Activated CD4-positive, alpha-beta T cell treated with anti-CD3 and anti-CD28 coated beads, Interleukin-2, amount 10 ng/mL, durations not matched to agents 24 days and 14 days (primary cell): ENCODE results near the gene TMEM115. TPM values are rescaled to one million over a fixed set of nuclear protein-coding genes. Genes with fewer than 3 reads are reported as not detected.

Experiments
- DNase-seq: peaks from one replicate; pipeline ENCODE4 v3.0.0; 2022
- H3K27ac Mint-ChIP-seq: one replicate; pipeline ENCODE4 v1.8.0; 2022; ENCODE audit warnings: mild to moderate bottlenecking, mixed read lengths
- H3K27me3 Mint-ChIP-seq: one replicate; pipeline ENCODE4 v1.8.0; 2022; ENCODE audit warnings: mixed read lengths
- H3K36me3 Mint-ChIP-seq: one replicate; pipeline ENCODE4 v1.8.0; 2022; ENCODE audit warnings: low read depth, mild to moderate bottlenecking, mixed read lengths
- H3K4me1 Mint-ChIP-seq: one replicate; pipeline ENCODE4 v1.8.0; 2021; ENCODE audit warnings: mixed read lengths
- H3K4me3 Mint-ChIP-seq: one replicate; pipeline ENCODE4 v1.8.0; 2022; ENCODE audit warnings: mild to moderate bottlenecking, moderate library complexity, mixed read lengths
- H3K9me3 Mint-ChIP-seq: one replicate; pipeline ENCODE4 v1.8.0; 2021; ENCODE audit warnings: mixed read lengths
- intact Hi-C: fragments of 100-400 bp; cut with micrococcal nuclease; formaldehyde crosslinking; loops from one replicate; pipeline ENCODE4 v1.15.1; 2023
- total RNA-seq: library from RNA; stranded (reverse); gene quantifications from 2 replicates; pipeline ENCODE4 v1.2.3, GENCODE V29; 2022

Gene TMEM115
- total RNA-seq, 1 donor from 2014 or later, result 20.3 TPM

GRCh38 chr3:50388016-50388719, 28.8 kb upstream of the TMEM115 start:
- Mint-ChIP-seq H3K9me3 (no peaks in the 10 kb centered on the region), H3K4me1 (peaks cover 6% of the 10 kb centered on the region), H3K4me3 (no peak overlapping the region), H3K27ac (no peak overlapping the region), H3K27me3 (peaks cover 2% of the 10 kb centered on the region), H3K36me3 (no peaks in the 10 kb centered on the region)
- no peak for DNase-seq
- intact Hi-C loops, result no loop called here

- Mint-ChIP-seq H3K27me3 (peaks cover 2% of the 10 kb centered on the region), H3K36me3 (no peaks in the 10 kb centered on the region), H3K9me3 (no peaks in the 10 kb centered on the region), H3K27ac (no peak overlapping the region), H3K4me1 (no peaks in the 10 kb centered on the region), H3K4me3 (no peak overlapping the region)
- intact Hi-C loops, result no loop called here
- no peak for DNase-seq
Measured at GRCh38 chr3:50385754-50386153, 26.4 kb upstream of the TMEM115 start.

- H3K9me3 Mint-ChIP-seq, result no peaks in the 10 kb centered on the region
Measured at GRCh38 chr3:50383750-50384149, 24.4 kb upstream of the TMEM115 start.

GRCh38 chr3:50382722-50383121, 23.4 kb upstream of the TMEM115 start:
- H3K27ac Mint-ChIP-seq, result no peak overlapping the region
- no peaks in the 10 kb centered on the region for H3K4me1 Mint-ChIP-seq
- intact Hi-C loops, result no loop called here
- H3K27me3 Mint-ChIP-seq, result peaks cover 2% of the 10 kb centered on the region
- no peaks in the 10 kb centered on the region for H3K9me3 Mint-ChIP-seq
- H3K4me3 Mint-ChIP-seq, result no peak overlapping the region
- no peak for DNase-seq
- H3K36me3 Mint-ChIP-seq, result no peaks in the 10 kb centered on the region

More at GRCh38 chr3:50383750-50384149, 24.4 kb upstream of the TMEM115 start:
- Mint-ChIP-seq H3K27me3 (peaks cover 2% of the 10 kb centered on the region), H3K36me3 (no peaks in the 10 kb centered on the region), H3K27ac (no peak overlapping the region), H3K4me1 (no peaks in the 10 kb centered on the region), H3K4me3 (no peak overlapping the region)
- intact Hi-C loops, result no loop called here
- no peak for DNase-seq

- intact Hi-C loops, result no loop called here
- H3K27ac Mint-ChIP-seq, result no peak overlapping the region
Measured at GRCh38 chr3:50381383-50381782, 22.1 kb upstream of the TMEM115 start.

GRCh38 chr3:50380405-50381085, 21.2 kb upstream of the TMEM115 start:
- Mint-ChIP-seq H3K4me3 (no peak overlapping the region), H3K36me3 (no peaks in the 10 kb centered on the region), H3K9me3 (no peaks in the 10 kb centered on the region), H3K4me1 (no peaks in the 10 kb centered on the region), H3K27ac (no peak overlapping the region), H3K27me3 (no peaks in the 10 kb centered on the region)
- no peak for DNase-seq
- intact Hi-C loops, result no loop called here

More at GRCh38 chr3:50381383-50381782, 22.1 kb upstream of the TMEM115 start:
- Mint-ChIP-seq H3K4me1 (no peaks in the 10 kb centered on the region), H3K36me3 (no peaks in the 10 kb centered on the region), H3K4me3 (no peak overlapping the region), H3K27me3 (peaks cover 2% of the 10 kb centered on the region), H3K9me3 (no peaks in the 10 kb centered on the region)
- DNase-seq, result no peak

GRCh38 chr3:50378757-50379156, 19.4 kb upstream of the TMEM115 start:
- DNase-seq, result no peak
- no peaks in the 10 kb centered on the region for H3K36me3 Mint-ChIP-seq
- intact Hi-C loops, result no loop called here
- H3K4me3 Mint-ChIP-seq, result no peak overlapping the region
- no peaks in the 10 kb centered on the region for H3K4me1 Mint-ChIP-seq
- H3K27ac Mint-ChIP-seq, result no peak overlapping the region
- H3K27me3 Mint-ChIP-seq, result no peaks in the 10 kb centered on the region
- H3K9me3 Mint-ChIP-seq, result no peaks in the 10 kb centered on the region

GRCh38 chr3:50378024-50378423, 18.7 kb upstream of the TMEM115 start:
- no peak for DNase-seq
- peaks cover 2% of the 10 kb centered on the region for H3K4me1 Mint-ChIP-seq
- H3K27ac Mint-ChIP-seq, result no peak overlapping the region
- H3K4me3 Mint-ChIP-seq, result no peak overlapping the region
- no peaks in the 10 kb centered on the region for H3K27me3 Mint-ChIP-seq
- no peaks in the 10 kb centered on the region for H3K36me3 Mint-ChIP-seq
- intact Hi-C loops, result no loop called here
- no peaks in the 10 kb centered on the region for H3K9me3 Mint-ChIP-seq

- intact Hi-C loops, result no loop called here
- no peak for DNase-seq
- H3K4me3 Mint-ChIP-seq, result no peak overlapping the region
- H3K27ac Mint-ChIP-seq, result no peak overlapping the region
- H3K4me1 Mint-ChIP-seq, result peaks cover 4% of the 10 kb centered on the region
- H3K27me3 Mint-ChIP-seq, result peaks cover 3% of the 10 kb centered on the region
- no peaks in the 10 kb centered on the region for H3K36me3 Mint-ChIP-seq
- no peaks in the 10 kb centered on the region for H3K9me3 Mint-ChIP-seq
Measured at GRCh38 chr3:50375258-50375931, 16.1 kb upstream of the TMEM115 start.

- Mint-ChIP-seq H3K9me3 (no peaks in the 10 kb centered on the region), H3K27me3 (peaks cover 3% of the 10 kb centered on the region), H3K4me1 (peaks cover 4% of the 10 kb centered on the region), H3K4me3 (no peak overlapping the region), H3K27ac (no peak overlapping the region), H3K36me3 (no peaks in the 10 kb centered on the region)
- no peak for DNase-seq
- intact Hi-C loops, result no loop called here
Measured at GRCh38 chr3:50374363-50375257, 15.3 kb upstream of the TMEM115 start.

- DNase-seq, result no peak
- Mint-ChIP-seq H3K4me3 (no peak overlapping the region), H3K27me3 (peaks cover 3% of the 10 kb centered on the region), H3K9me3 (no peaks in the 10 kb centered on the region), H3K36me3 (no peaks in the 10 kb centered on the region), H3K4me1 (peaks cover 8% of the 10 kb centered on the region), H3K27ac (no peak overlapping the region)
- intact Hi-C loops, result no loop called here
Measured at GRCh38 chr3:50373146-50374051, 14.1 kb upstream of the TMEM115 start.

GRCh38 chr3:50372349-50372748, 13.0 kb upstream of the TMEM115 start:
- Mint-ChIP-seq H3K4me3 (no peak overlapping the region), H3K9me3 (no peaks in the 10 kb centered on the region), H3K4me1 (peaks cover 8% of the 10 kb centered on the region), H3K36me3 (no peaks in the 10 kb centered on the region), H3K27me3 (peaks cover 3% of the 10 kb centered on the region), H3K27ac (no peak overlapping the region)
- DNase-seq, result no peak
- intact Hi-C loops, result no loop called here
